Measurements from ENCODE around the gene FTSJ1.
"Not testable (repeated sequence)": the region's sequence is repeated elsewhere in the genome, so short reads cannot be mapped to it uniquely, and the experiment has no call there.

Gene FTSJ1

DNA sequence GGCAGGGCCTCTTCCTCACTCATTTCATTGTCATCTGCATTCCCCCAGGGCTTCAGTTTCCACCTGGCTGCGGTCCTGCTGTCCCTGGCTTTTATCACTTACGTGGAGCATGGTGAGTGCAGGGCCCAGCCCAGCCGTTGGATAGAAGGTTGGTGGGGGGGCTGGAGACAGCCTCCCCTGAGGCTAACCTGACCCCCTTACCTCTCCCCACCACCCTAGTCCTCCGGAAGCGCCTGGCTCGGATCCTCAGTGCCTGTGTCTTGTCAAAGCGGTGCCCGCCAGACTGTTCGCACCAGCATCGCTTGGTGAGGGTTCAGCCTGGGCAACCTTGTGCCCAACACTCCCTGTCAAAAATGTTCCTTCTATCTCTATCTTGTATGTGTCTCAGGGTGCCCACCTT, 39.8 kb downstream of the FTSJ1 start:
- no peak for DNase-seq (ENCODE audit: low read depth)
- TF ChIP-seq, protein P1, sequence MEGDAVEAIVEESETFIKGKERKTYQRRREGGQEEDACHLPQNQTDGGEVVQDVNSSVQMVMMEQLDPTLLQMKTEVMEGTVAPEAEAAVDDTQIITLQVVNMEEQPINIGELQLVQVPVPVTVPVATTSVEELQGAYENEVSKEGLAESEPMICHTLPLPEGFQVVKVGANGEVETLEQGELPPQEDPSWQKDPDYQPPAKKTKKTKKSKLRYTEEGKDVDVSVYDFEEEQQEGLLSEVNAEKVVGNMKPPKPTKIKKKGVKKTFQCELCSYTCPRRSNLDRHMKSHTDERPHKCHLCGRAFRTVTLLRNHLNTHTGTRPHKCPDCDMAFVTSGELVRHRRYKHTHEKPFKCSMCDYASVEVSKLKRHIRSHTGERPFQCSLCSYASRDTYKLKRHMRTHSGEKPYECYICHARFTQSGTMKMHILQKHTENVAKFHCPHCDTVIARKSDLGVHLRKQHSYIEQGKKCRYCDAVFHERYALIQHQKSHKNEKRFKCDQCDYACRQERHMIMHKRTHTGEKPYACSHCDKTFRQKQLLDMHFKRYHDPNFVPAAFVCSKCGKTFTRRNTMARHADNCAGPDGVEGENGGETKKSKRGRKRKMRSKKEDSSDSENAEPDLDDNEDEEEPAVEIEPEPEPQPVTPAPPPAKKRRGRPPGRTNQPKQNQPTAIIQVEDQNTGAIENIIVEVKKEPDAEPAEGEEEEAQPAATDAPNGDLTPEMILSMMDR (IDR thresholded peaks at IDR 0.05; ENCODE audit: control insufficient read depth, insufficient read depth, low read depth, low read length, missing control alignments) = no peak
- H3K4me3 ChIP-seq (ENCODE audit: control insufficient read depth, low read depth, low read length) = no peak overlapping the region

DNA sequence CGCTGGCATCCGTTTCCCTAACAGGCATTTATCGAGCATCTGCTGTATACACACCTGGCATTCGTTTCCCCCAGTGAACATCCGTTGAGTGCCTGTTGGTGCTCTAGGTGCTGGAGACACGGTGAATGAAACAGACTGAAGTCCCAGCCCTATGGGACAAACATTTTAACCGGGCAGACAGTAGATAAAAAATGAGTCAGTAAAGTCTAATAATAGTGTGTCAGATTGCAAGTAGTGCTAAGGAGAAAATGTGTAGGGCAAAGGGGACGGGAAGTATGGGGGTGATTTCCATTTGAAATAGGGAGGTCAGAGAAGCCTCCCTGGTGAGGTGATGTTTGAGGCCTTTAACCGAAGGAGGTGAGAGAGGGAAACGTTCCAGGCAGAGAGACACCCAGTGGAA, 40.3 kb downstream of the FTSJ1 start:
- TF ChIP-seq, protein P1 (IDR thresholded peaks at IDR 0.05; ENCODE audit: control insufficient read depth, insufficient read depth, low read depth, low read length, missing control alignments) = no peak
- H3K4me3 ChIP-seq (ENCODE audit: control insufficient read depth, low read depth, low read length) = no peak overlapping the region
- no peak for DNase-seq (ENCODE audit: low read depth)

DNA sequence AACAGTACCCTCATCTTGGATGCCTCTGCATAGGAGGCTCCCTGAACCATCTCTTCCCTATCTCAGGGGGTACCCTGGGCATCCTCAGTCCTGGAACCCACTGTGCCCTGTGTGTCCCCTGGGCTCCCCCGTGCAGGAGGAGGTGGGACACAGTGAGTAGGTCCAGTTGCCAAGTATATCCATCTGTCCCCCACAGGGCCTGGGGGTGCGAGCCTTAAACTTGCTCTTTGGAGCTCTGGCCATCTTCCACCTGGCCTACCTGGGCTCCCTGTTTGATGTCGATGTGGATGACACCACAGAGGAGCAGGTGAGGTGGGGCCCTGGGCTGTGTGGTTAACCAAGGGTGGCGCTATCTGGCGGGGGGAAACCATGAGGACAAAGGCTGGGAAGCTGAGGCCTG, 41.0 kb downstream of the FTSJ1 start:
- H3K4me3 ChIP-seq (ENCODE audit: control insufficient read depth, low read depth, low read length) = no peak overlapping the region
- DNase-seq (ENCODE audit: low read depth) = no peak
- TF ChIP-seq, protein P1 (IDR thresholded peaks at IDR 0.05; ENCODE audit: control insufficient read depth, insufficient read depth, low read depth, low read length, missing control alignments) = no peak

DNA sequence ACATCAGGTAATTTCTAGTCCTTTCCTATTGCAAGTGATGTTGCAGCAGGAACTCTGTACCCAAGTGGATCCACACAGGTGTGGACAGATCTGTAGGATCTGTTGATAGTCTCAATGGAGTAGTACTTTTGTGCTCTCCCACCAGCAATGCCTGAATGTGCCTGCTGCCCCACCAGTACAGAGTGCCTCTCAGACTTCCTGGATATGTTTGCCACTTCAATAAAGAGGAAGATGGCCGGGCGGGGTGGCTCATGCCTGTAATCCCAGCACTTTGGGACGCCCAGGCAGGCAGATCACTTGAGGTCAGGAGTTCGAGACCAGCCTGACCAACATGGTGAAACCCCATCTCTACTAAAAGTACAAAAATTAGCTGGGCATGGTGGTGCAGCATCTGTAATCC, 43.5 kb downstream of the FTSJ1 start:
- H3K4me3 ChIP-seq (ENCODE audit: control insufficient read depth, low read depth, low read length); DNase-seq (ENCODE audit: low read depth): not testable (repeated sequence)

DNA sequence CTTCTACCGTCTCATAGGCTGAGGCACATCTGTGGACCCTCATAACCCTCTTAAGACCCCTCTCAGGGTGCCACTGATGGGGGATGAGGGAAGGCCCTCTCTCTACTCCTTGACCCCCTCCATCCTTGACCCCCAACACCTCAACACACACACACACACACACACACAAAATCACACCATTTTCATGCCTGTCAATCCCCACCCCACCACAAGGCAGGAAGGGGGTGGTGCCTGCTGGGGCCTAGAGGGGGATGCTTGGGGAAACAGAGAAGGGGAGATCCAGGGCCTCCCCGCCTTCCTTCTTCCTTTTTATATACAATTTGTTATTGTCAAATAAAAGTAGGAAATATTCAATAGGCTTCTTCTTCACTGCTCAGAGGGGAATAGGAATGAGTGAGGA, 44.5 kb downstream of the FTSJ1 start:
- H3K4me3 ChIP-seq (ENCODE audit: control insufficient read depth, low read depth, low read length) = no peak overlapping the region
- DNase-seq (ENCODE audit: low read depth) = no peak
- TF ChIP-seq, protein P1 (IDR thresholded peaks at IDR 0.05; ENCODE audit: control insufficient read depth, insufficient read depth, low read depth, low read length, missing control alignments) = no peak

DNA sequence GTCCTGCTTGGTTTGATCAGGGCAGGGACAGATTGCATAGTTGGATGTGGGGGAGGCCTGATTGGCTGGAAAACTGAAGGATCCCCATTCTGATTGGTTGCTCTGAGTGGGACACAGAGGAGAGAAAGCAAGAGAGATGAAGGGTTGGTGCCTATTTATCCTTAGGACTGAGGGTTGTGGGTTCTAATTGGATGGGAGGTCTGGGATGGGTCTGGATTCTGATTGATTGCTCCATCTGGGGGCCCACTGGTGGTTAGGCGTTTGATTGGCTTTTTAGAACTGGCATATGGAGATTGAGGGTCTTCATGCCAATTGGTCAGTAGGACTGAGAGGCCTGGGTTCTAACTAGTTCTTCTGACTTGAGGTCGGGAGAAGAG, 45.0 kb downstream of the FTSJ1 start:
- DNase-seq (ENCODE audit: low read depth) = no peak
- TF ChIP-seq, protein P1 (IDR thresholded peaks at IDR 0.05; ENCODE audit: control insufficient read depth, insufficient read depth, low read depth, low read length, missing control alignments) = no peak
- peak overlapping the region; percentile 53 for H3K4me3 ChIP-seq (ENCODE audit: control insufficient read depth, low read depth, low read length)

DNA sequence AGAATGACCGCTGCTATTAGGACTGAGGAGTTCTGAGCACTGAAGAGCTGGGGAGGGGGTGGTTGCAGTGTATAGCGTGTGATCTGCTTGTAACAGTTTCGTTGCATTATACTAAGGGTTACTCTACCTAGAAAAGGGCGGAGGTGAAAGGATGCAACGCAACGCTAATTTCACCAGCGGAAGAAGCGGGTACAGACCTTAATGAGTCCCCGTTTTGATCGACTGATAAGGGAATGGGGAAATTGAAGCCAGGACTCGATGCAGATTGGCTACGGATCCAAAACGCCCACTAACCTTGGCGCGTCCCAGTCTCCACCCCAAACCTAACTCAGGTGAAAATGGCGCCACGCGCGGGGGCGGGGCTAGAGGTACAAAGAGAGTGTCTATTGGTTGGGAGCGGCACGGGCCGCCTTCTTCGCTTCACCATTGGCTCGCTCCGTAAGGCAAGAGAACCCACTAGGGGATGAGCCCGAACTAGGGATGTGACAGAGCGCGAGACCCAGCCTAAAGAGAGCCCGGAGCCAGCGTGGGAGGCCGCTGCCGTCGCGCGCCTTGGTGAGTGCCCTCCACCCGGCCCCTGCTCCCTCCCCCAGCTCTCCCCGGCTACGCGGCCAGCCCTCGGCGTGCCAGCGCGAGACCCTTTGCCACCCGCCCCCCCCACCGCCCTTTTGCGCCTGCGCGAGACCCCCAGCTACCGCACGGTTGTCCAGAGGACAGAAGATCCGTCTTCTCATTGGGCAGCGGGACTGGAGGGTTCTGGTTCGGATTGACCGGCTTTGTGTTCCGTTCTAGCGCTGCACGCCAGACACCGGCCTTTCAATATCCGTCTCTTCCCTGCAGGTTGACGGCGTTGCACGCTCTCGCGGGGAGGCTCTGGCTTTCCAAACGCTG, 45.6 kb downstream of the FTSJ1 start, which contains the start of gene EBP:
Gene EBP, plus strand, starts transcription at position 456 of the 891 bp plus-strand sequence. CDS start 1,964 bp downstream, outside the sequence.
- H3K4me3 ChIP-seq (ENCODE audit: control insufficient read depth, low read depth, low read length) = peak within 1 kb of the TSS; percentile 53
- TF ChIP-seq, protein P1 (IDR thresholded peaks at IDR 0.05; ENCODE audit: control insufficient read depth, insufficient read depth, low read depth, low read length, missing control alignments) = no peak
- DNase-seq (ENCODE audit: low read depth) = peak; percentile 27

Measured in AG09309 (cell line).